Tibial nerve (tissue), 4 donors: ENCODE data around the gene USP17L12. TPM values are rescaled to one million over a fixed set of nuclear protein-coding genes. Genes with fewer than 3 reads are reported as not detected.
"Not testable (repeated sequence)": the region's sequence is repeated elsewhere in the genome, so short reads cannot be mapped to it uniquely, and the experiment has no call there.

ENCODE experiments used
- DNase-seq, 2 donors: peaks; one replicate each; pipeline ENCODE4 v3.0.0-alpha.2; 2019; ENCODE audit warnings: low spot score in 2 of 2
- H3K27ac ChIP-seq, 4 donors: fragments of 200-600 bp; sonication (generic) in 3 of 4; one replicate each; pipeline ENCODE4 v1.5.1; 2017 to 2019; ENCODE audit warnings: mild to moderate bottlenecking in 1 of 4
- H3K27me3 ChIP-seq, 2 donors: fragments of 200-600 bp; sonication (generic) in 1 of 2; one replicate each; pipeline versions ENCODE4 v1.5.1 to v1.6.0; 2017 to 2019
- H3K36me3 ChIP-seq, 3 donors: fragments of 200-600 bp; sonication (generic); one replicate each; pipeline ENCODE4 v1.5.1; 2018 to 2019
- H3K4me1 ChIP-seq, 4 donors: fragments of 200-600 bp; sonication (generic) in 3 of 4; one replicate each; pipeline ENCODE4 v1.5.1; 2017 to 2019
- H3K4me3 ChIP-seq, 4 donors: fragments of 200-600 bp; sonication (generic) in 3 of 4; one replicate each; pipeline ENCODE4 v1.5.1; 2017 to 2019; ENCODE audit warnings: mild to moderate bottlenecking in 1 of 4, moderate library complexity in 1 of 4
- H3K9me3 ChIP-seq, 4 donors: fragments of 200-600 bp; sonication (generic) in 3 of 4; one replicate each; pipeline ENCODE4 v1.5.1; 2017 to 2019
- WGBS, 2 donors: methylation state at CpG; one replicate each; pipeline ENCODE4 v1.1.5; 2018; 5-methylcytosine and 5-hydroxymethylcytosine counted together
- total RNA-seq, 4 donors: library from RNA; depleted of rRNA; stranded (reverse); fragments of >200 nt; gene quantifications; one replicate each; pipeline ENCODE4 v1.1.0, GENCODE V29; 2016

The USP17L12 gene, protein sequence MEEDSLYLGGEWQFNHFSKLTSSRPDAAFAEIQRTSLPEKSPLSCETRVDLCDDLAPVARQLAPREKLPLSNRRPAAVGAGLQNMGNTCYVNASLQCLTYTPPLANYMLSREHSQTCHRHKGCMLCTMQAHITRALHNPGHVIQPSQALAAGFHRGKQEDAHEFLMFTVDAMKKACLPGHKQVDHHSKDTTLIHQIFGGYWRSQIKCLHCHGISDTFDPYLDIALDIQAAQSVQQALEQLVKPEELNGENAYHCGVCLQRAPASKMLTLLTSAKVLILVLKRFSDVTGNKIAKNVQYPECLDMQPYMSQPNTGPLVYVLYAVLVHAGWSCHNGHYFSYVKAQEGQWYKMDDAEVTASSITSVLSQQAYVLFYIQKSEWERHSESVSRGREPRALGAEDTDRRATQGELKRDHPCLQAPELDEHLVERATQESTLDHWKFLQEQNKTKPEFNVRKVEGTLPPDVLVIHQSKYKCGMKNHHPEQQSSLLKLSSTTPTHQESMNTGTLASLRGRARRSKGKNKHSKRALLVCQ
- not detected for total RNA-seq

DNA sequence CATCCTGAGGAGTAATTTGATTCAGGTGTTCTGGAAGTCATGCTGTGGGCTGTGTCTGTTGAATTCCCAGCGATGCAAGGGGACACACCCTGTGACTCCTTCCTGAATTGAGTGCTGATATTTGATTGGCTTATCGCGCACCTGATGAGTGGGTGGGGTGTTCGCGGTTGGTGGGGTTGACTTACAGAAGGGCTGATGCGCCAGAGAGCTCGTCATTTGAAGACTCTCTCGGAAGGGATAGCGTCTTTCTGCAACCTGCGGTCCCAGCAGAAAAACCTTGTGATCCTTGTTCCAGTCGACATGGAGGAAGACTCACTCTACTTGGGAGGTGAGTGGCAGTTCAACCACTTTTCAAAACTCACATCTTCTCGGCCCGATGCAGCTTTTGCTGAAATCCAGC is at the start of gene USP17L12:
Gene USP17L12, plus strand, starts transcription at position 301 of the 400 bp plus-strand sequence. Its CDS starts 0 bp downstream, at position 301.
- not testable (repeated sequence) for H3K4me3 ChIP-seq, H3K27me3 ChIP-seq, H3K9me3 ChIP-seq, DNase-seq, H3K27ac ChIP-seq, H3K36me3 ChIP-seq, H3K4me1 ChIP-seq
- no CpG with 5 or more reads among the region's 13 CpGs for WGBS, 2 donors

DNA sequence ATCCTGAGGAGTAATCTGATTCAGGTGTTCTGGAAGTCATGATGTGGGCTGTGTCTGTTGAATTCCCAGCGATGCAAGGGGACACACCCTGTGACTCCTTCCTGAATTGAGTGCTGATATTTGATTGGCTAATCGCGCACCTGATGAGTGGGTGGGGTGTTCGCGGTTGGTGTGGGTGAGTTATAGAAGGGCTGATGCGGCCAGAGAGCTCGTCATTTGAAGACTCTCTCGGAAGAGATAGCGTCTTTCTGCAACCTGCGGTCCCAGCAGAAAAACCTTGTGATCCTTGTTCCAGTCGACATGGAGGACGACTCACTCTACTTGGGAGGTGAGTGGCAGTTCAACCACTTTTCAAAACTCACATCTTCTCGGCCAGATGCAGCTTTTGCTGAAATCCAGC is 9.6 kb upstream of the USP17L12 start, which contains the start of gene USP17L10:
Gene USP17L10, plus strand, starts transcription at position 301 of the 400 bp plus-strand sequence. Its CDS starts 0 bp downstream, at position 301.
- not testable (repeated sequence) for H3K9me3 ChIP-seq

DNA sequence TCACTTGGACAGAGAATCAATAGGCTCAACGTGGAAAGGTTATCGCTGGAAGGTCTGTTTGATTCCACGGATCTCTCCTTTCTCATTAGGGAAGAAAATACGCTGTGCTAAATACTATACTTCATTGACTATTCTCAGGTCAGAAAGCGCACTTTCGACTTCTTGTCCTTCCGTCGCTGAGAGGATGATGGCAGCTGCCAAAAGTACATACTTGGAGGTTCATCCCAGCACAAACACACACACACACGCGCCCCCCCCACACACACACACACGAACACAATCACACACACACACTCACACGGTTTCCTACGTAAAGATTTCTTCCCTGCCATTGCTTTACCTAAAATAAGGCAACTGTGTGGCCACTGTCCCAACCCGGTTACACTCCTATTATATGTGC is 5.3 kb upstream of the USP17L12 start:
- not testable (repeated sequence) for H3K4me1 ChIP-seq, H3K27ac ChIP-seq, H3K4me3 ChIP-seq, H3K36me3 ChIP-seq, H3K9me3 ChIP-seq, DNase-seq, H3K27me3 ChIP-seq
- WGBS, 2 donors = 78 to 80% methylated on average over 9 to 12 of the region's 14 CpGs

More for the DNA sequence above, 9.6 kb upstream of the USP17L12 start, which contains the start of gene USP17L10:
- WGBS, 2 donors = no CpG with 5 or more reads among the region's 13 CpGs
- not testable (repeated sequence) for DNase-seq, H3K36me3 ChIP-seq, H3K4me3 ChIP-seq, H3K27me3 ChIP-seq, H3K4me1 ChIP-seq, H3K27ac ChIP-seq

DNA sequence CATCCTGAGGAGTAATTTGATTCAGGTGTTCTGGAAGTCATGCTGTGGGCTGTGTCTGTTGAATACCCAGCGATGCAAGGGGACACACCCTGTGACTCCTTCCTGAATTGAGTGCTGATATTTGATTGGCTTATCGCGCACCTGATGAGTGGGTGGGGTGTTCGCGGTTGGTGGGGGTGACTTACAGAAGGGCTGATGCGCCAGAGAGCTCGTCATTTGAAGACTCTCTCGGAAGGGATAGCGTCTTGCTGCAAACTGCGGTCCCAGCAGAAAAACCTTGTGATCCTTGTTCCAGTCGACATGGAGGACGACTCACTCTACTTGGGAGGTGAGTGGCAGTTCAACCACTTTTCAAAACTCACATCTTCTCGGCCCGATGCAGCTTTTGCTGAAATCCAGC is 4.8 kb upstream of the USP17L12 start, which contains the start of gene USP17L11:
Gene USP17L11, plus strand, starts transcription at position 301 of the 400 bp plus-strand sequence. Its CDS starts 0 bp downstream, at position 301.
- H3K4me3 ChIP-seq, DNase-seq, H3K36me3 ChIP-seq, H3K4me1 ChIP-seq, H3K9me3 ChIP-seq, H3K27ac ChIP-seq, H3K27me3 ChIP-seq: not testable (repeated sequence)
- WGBS, 2 donors = no CpG with 5 or more reads among the region's 14 CpGs

DNA sequence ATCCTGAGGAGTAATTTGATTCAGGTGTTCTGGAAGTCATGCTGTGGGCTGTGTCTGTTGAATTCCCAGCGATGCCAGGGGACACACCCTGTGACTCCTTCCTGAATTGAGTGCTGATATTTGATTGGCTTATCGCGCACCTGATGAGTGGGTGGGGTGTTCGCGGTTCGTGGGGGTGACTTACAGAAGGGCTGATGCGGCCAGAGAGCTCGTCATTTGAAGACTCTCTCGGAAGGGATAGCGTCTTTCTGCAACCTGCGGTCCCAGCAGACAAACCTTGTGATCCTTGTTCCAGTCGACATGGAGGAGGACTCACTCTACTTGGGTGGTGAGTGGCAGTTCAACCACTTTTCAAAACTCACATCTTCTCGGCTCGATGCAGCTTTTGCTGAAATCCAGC is 4.6 kb downstream of the USP17L12 start, which contains the start of gene USP17L13:
Gene USP17L13, plus strand, starts transcription at position 301 of the 400 bp plus-strand sequence. Its CDS starts 0 bp downstream, at position 301.
- not testable (repeated sequence) for H3K27ac ChIP-seq, H3K27me3 ChIP-seq, H3K36me3 ChIP-seq, H3K9me3 ChIP-seq, DNase-seq, H3K4me1 ChIP-seq, H3K4me3 ChIP-seq
- no CpG with 5 or more reads among the region's 14 CpGs for WGBS, 2 donors

DNA sequence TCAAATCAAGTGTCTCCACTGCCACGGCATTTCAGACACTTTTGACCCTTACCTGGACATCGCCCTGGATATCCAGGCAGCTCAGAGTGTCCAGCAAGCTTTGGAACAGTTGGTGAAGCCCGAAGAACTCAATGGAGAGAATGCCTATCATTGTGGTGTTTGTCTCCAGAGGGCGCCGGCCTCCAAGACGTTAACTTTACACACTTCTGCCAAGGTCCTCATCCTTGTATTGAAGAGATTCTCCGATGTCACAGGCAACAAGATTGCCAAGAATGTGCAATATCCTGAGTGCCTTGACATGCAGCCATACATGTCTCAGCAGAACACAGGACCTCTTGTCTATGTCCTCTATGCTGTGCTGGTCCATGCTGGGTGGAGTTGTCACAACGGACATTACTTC is 10.3 kb downstream of the USP17L12 start:
- H3K4me3 ChIP-seq, DNase-seq, H3K27ac ChIP-seq, H3K27me3 ChIP-seq, H3K4me1 ChIP-seq, H3K9me3 ChIP-seq, H3K36me3 ChIP-seq: not testable (repeated sequence)
- WGBS, 2 donors = 84% methylated on average over 5 of the region's 8 CpGs; no CpG with 5 or more reads in 1 of the 2 donors

DNA sequence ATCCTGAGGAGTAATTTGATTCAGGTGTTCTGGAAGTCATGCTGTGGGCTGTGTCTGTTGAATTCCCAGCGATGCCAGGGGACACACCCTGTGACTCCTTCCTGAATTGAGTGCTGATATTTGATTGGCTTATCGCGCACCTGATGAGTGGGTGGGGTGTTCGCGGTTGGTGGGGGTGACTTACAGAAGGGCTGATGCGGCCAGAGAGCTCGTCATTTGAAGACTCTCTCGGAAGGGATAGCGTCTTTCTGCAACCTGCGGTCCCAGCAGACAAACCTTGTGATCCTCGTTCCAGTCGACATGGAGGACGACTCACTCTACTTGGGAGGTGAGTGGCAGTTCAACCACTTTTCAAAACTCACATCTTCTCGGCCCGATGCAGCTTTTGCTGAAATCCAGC is 14.1 kb downstream of the USP17L12 start, which contains the start of gene USP17L15:
Gene USP17L15, plus strand, starts transcription at position 301 of the 400 bp plus-strand sequence. Its CDS starts 0 bp downstream, at position 301.
- no CpG with 5 or more reads among the region's 15 CpGs for WGBS, 2 donors
- not testable (repeated sequence) for H3K9me3 ChIP-seq, H3K4me3 ChIP-seq, DNase-seq, H3K27me3 ChIP-seq, H3K4me1 ChIP-seq, H3K36me3 ChIP-seq, H3K27ac ChIP-seq

DNA sequence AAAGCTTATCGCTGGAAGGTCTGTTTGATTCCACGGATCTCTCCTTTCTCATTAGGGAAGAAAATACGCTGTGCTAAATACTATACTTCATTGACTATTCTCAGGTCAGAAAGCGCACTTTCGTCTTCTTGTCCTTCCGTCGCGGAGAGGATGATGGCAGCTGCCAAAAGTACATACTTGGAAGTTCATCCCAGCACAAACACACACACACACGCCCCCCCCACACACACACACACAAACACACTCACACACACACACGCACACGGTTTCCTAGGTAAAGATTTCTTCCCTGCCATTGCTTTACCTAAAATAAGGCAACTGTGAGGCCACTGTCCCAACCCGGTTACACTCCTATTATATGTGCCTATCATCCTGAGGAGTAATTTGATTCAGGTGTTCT is 18.5 kb downstream of the USP17L12 start:
- H3K4me1 ChIP-seq, H3K27me3 ChIP-seq, H3K9me3 ChIP-seq, H3K4me3 ChIP-seq, H3K36me3 ChIP-seq, H3K27ac ChIP-seq: not testable (repeated sequence)
- DNase-seq = peak; percentile 3 to 16
- WGBS, 2 donors = no CpG with 5 or more reads among the region's 12 CpGs

DNA sequence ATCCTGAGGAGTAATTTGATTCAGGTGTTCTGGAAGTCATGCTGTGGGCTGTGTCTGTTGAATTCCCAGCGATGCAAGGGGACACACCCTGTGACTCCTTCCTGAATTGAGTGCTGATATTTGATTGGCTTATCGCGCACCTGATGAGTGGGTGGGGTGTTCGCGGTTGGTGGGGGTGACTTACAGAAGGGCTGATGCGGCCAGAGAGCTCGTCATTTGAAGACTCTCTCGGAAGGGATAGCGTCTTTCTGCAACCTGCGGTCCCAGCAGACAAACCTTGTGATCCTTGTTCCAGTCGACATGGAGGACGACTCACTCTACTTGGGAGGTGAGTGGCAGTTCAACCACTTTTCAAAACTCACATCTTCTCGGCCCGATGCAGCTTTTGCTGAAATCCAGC is 23.6 kb downstream of the USP17L12 start, which contains the start of gene USP17L17:
Gene USP17L17, plus strand, starts transcription at position 301 of the 400 bp plus-strand sequence. Its CDS starts 0 bp downstream, at position 301.
- H3K27ac ChIP-seq, H3K4me1 ChIP-seq, H3K9me3 ChIP-seq, DNase-seq, H3K27me3 ChIP-seq, H3K36me3 ChIP-seq, H3K4me3 ChIP-seq: not testable (repeated sequence)
- WGBS, 2 donors = 90 to 93% methylated on average over 10 to 13 of the region's 14 CpGs

DNA sequence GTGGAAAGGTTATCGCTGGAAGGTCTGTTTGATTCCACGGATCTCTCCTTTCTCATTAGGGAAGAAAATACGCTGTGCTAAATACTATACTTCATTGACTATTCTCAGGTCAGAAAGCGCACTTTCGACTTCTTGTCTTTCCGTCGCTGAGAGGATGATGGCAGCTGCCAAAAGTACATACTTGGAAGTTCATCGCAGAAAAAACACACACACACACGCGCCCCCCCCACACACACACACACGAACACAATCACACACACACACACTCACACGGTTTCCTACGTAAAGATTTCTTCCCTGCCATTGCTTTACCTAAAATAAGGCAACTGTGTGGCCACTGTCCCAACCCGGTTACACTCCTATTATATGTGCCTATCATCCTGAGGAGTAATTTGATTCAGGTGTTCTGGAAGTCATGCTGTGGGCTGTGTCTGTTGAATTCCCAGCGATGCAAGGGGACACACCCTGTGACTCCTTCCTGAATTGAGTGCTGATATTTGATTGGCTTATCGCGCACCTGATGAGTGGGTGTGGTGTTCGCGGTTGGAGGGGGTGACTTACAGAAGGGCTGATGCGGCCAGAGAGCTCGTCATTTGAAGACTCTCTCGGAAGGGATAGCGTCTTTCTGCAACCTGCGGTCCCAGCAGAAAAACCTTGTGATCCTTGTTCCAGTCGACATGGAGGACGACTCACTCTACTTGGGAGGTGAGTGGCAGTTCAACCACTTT is 28.2 kb downstream of the USP17L12 start, which contains the start of gene USP17L18:
Gene USP17L18, plus strand, starts transcription at position 678 of the 728 bp plus-strand sequence. Its CDS starts 0 bp downstream, at position 678.
- H3K27me3 ChIP-seq, H3K4me3 ChIP-seq, H3K36me3 ChIP-seq, H3K4me1 ChIP-seq, H3K27ac ChIP-seq, H3K9me3 ChIP-seq: not testable (repeated sequence)
- WGBS, 2 donors = 90 to 92% methylated on average over 12 to 18 of the region's 26 CpGs
- peak; percentile 4 to 42 for DNase-seq

DNA sequence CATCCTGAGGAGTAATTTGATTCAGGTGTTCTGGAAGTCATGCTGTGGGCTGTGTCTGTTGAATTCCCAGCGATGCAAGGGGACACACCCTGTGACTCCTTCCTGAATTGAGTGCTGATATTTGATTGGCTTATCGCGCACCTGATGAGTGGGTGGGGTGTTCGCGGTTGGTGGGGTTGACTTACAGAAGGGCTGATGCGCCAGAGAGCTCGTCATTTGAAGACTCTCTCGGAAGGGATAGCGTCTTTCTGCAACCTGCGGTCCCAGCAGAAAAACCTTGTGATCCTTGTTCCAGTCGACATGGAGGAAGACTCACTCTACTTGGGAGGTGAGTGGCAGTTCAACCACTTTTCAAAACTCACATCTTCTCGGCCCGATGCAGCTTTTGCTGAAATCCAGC is 33.1 kb downstream of the USP17L12 start, which contains the start of gene USP17L19:
Gene USP17L19, plus strand, starts transcription at position 301 of the 400 bp plus-strand sequence. Its CDS starts 0 bp downstream, at position 301.
- not testable (repeated sequence) for H3K27me3 ChIP-seq, H3K4me1 ChIP-seq, H3K4me3 ChIP-seq, H3K9me3 ChIP-seq, H3K27ac ChIP-seq, H3K36me3 ChIP-seq, DNase-seq
- WGBS, 2 donors = no CpG with 5 or more reads among the region's 13 CpGs

DNA sequence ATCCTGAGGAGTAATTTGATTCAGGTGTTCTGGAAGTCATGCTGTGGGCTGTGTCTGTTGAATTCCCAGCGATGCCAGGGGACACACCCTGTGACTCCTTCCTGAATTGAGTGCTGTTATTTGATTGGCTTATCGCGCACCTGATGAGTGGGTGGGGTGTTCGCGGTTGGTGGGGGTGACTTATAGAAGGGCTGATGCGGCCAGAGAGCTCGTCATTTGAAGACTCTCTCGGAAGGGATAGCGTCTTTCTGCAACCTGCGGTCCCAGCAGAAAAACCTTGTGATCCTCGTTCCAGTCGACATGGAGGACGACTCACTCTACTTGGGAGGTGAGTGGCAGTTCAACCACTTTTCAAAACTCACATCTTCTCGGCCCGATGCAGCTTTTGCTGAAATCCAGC is 37.9 kb downstream of the USP17L12 start, which contains the start of gene USP17L20:
Gene USP17L20, plus strand, starts transcription at position 301 of the 400 bp plus-strand sequence. Its CDS starts 0 bp downstream, at position 301.
- not testable (repeated sequence) for H3K27me3 ChIP-seq, H3K27ac ChIP-seq, H3K9me3 ChIP-seq, H3K4me3 ChIP-seq, H3K4me1 ChIP-seq, H3K36me3 ChIP-seq, DNase-seq
- WGBS, 2 donors = no CpG with 5 or more reads among the region's 15 CpGs

DNA sequence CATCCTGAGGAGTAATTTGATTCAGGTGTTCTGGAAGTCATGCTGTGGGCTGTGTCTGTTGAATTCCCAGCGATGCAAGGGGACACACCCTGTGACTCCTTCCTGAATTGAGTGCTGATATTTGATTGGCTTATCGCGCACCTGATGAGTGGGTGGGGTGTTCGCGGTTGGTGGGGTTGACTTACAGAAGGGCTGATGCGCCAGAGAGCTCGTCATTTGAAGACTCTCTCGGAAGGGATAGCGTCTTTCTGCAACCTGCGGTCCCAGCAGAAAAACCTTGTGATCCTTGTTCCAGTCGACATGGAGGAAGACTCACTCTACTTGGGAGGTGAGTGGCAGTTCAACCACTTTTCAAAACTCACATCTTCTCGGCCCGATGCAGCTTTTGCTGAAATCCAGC is 42.6 kb downstream of the USP17L12 start, which contains the start of gene USP17L21:
Gene USP17L21, plus strand, starts transcription at position 301 of the 400 bp plus-strand sequence. Its CDS starts 0 bp downstream, at position 301.
- H3K4me3 ChIP-seq, H3K36me3 ChIP-seq, H3K4me1 ChIP-seq, H3K27me3 ChIP-seq, H3K27ac ChIP-seq, DNase-seq, H3K9me3 ChIP-seq: not testable (repeated sequence)
- WGBS, 2 donors = no CpG with 5 or more reads among the region's 13 CpGs
